ENCODE results near the gene TACC2. TPM values are rescaled to one million over a fixed set of nuclear protein-coding genes. Genes with fewer than 3 reads are reported as not detected.

The TACC2 gene
- total and polyA plus RNA-seq, 5 experiments from 2014 or later, result not detected

- DNase-seq (no peak), ATAC-seq (no peak)
- Mint-ChIP-seq H3K9me3 (peaks cover 0 to 1% (median 0%) of the 10 kb centered on the region in 9 donors), H3K36me3 (peaks cover 0 to 2% (median 0%) of the 10 kb centered on the region in 3 donors), H3K4me3 (no peak overlapping the region), H3K27me3 (peaks cover 13 to 68% (median 34%) of the 10 kb centered on the region in 5 donors), H3K4me1 (no peaks in the 10 kb centered on the region), H3K27ac (no peak overlapping the region)
- POLR2A ChIA-PET, result no interaction called here
These were observed 182.5 kb downstream of the TACC2 start for GRCh38 chr10:122171302-122172075.

DNA sequence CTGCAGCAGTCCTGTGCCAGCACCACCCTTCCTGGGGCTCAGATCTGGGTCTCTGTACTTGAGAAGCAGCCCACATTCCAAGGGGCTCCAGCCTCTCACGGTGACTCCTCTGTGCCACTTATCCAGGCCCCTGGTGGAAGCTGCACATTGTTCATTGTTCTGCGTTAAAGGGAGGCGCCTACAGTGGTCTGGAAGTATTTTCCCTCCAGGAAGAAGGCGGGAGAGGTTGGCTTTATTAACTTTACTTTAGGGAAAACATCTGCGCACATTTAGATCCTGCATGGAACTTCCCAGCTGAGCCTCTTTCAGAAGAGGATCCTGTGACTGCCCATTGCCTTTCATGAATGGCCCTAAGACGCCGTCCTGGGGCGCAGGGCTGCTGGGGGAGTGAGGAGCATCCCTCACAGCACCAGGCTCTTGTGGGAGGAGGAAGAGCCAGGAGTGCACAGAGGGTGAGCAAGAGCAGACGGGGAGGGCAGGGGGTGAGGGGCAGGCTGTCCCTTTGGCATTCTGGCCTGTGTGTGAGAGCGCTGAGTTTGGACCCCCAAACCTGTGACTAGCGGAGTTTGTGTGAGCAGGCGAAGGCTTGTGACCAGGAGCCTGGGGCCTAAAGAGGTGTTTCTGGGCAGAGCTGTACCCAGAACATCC, 183.5 kb downstream of the TACC2 start:
- H3K4me1 Mint-ChIP-seq, result no peaks in the 10 kb centered on the region
- ATAC-seq, result no peak
- H3K9me3 Mint-ChIP-seq, result peaks cover 0 to 1% (median 0%) of the 10 kb centered on the region in 9 donors
- H3K4me3 Mint-ChIP-seq, result no peak overlapping the region
- H3K36me3 Mint-ChIP-seq, result peaks cover 0 to 2% (median 0%) of the 10 kb centered on the region in 3 donors
- POLR2A ChIA-PET, result no interaction called here
- DNase-seq, result no peak
- H3K27ac Mint-ChIP-seq, result peak overlapping the region in 1 of 10 donors; percentile 20
- peaks cover 3 to 58% (median 28%) of the 10 kb centered on the region in 5 donors for H3K27me3 Mint-ChIP-seq

GRCh38 chr10:122173337-122173736, 184.4 kb downstream of the TACC2 start:
- Mint-ChIP-seq H3K4me1 (no peaks in the 10 kb centered on the region), H3K27ac (no peak overlapping the region), H3K27me3 (peaks cover 3 to 51% (median 28%) of the 10 kb centered on the region in 5 donors)

DNA sequence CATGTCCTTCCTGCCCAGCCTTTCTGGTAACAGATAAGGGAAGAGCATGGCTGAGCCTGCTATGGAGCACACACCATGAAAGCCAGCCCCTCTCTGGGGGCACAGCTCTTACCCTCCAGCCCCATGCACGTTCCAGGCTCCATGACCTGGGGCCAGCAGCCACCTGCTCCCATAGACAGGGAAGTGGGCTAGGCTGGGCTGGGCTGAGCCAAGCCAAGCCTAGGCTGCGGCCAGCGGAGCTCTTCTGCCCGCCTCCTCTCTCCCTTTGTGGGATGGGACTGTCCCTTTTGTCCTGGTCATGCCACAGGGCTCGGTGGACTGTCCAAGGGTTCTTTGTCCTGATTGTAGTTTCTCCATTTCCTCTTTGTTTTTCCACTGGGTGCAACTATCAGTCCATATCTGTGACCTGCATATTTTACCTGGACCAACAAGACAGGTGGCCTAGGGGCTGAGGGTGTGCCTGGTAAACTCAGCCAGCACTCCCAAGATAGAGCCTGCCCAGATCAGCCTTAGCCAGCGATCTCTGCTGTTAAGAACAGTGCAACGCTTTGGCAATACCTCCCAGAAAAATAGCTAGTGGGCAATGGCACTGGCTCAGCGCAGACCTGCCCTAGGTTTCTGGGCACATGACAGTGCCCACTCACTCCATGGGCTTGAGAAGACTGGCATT, 184.9 kb downstream of the TACC2 start:
- POLR2A ChIA-PET, result no interaction called here
- no peak overlapping the region for H3K27ac Mint-ChIP-seq

More at GRCh38 chr10:122173337-122173736, 184.4 kb downstream of the TACC2 start:
- H3K4me3 Mint-ChIP-seq, result no peak overlapping the region
- peaks cover 0 to 2% (median 0%) of the 10 kb centered on the region in 3 donors for H3K36me3 Mint-ChIP-seq
- no peak for DNase-seq
- POLR2A ChIA-PET, result no interaction called here
- peaks cover 0 to 1% (median 0%) of the 10 kb centered on the region in 9 donors for H3K9me3 Mint-ChIP-seq
- no peak for ATAC-seq

DNA sequence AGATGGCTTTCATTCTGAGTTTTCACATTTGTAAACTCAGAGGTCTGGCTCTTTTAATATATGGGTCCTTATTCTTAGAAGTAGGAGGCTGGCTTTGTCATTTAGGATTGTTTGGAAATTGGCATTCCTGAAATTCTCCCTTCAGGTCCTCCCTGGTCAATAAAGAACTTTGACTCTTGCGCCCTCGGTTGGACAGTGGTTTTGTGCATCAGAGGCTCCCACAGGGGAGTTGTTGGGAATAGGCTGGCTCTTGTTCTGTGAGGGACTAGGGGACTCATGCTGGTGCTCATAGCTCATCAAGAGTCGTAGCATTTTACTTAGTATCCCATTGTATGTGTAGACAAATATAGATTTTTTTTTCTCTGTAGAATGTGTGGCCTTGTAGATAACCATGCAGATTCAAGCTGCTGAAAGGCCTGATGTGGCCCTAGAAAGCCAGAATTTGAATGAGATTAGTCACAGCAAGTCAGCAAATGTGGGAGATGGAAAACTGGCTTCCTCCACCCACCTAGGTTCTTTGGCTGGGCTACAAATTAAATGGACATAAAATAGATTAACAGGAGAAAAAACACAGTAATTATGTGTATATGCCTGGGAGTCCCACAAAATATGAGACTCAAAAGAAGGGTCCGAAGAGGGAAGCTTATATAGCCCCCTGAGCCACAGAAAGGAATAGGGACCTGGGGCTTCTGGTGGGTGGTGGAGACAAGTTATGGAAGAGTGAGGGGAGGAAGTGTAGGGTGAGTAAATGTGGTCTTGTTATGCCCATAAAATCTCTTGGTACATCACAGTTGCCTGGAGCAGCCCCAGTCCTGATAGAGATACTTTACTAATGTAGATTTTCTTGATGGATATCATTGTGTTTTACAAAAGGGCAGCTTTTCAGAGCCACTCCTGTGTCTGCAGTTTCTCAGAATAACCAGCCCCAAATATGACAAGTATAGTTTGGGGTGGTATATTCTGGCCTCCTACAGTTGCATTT, 187.6 kb downstream of the TACC2 start:
- DNase-seq (no peak), ATAC-seq (no peak)
- POLR2A ChIA-PET, result no interaction called here
- H3K4me1 Mint-ChIP-seq, result no peaks in the 10 kb centered on the region
- H3K9me3 Mint-ChIP-seq, result no peaks in the 10 kb centered on the region
- H3K27me3 Mint-ChIP-seq, result peaks cover 1 to 36% (median 15%) of the 10 kb centered on the region in 5 donors
- no peaks in the 10 kb centered on the region for H3K36me3 Mint-ChIP-seq
- H3K4me3 Mint-ChIP-seq, result no peak overlapping the region
- no peak overlapping the region for H3K27ac Mint-ChIP-seq

More for the DNA sequence above, 184.9 kb downstream of the TACC2 start:
- Mint-ChIP-seq H3K9me3 (peaks cover 0 to 1% (median 0%) of the 10 kb centered on the region in 9 donors), H3K4me1 (no peaks in the 10 kb centered on the region), H3K27me3 (peaks cover 3 to 51% (median 28%) of the 10 kb centered on the region in 5 donors), H3K36me3 (peaks cover 0 to 2% (median 0%) of the 10 kb centered on the region in 3 donors), H3K4me3 (no peak overlapping the region)
- ATAC-seq, result no peak
- DNase-seq, result no peak

DNA sequence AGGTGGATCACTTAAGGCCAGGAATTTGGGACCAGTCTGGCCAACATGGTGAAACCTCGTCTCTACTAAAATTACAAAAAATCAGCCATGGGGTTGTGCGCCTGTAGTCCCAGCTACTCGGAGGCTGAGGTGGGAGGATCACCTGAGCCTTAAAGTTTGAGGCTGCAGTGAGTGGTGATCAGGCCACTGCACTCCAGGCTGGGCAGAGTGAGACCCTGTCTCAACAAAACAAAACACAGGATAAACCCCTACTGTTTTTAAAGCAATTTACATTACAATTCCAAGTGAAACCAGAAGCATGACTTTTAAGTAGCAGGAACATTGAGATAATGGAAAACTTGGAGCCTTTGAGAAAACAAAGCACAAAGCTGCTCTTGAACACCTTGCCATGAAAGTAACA, 189.7 kb downstream of the TACC2 start:
- H3K36me3 Mint-ChIP-seq, result no peaks in the 10 kb centered on the region
- no peak for ATAC-seq
- peak overlapping the region in 1 of 10 donors; percentile 29 for H3K27ac Mint-ChIP-seq
- DNase-seq, result no peak
- POLR2A ChIA-PET, result no interaction called here
- no peaks in the 10 kb centered on the region for H3K4me1 Mint-ChIP-seq
- H3K4me3 Mint-ChIP-seq, result no peak overlapping the region
- H3K27me3 Mint-ChIP-seq, result peaks cover 2 to 24% (median 11%) of the 10 kb centered on the region in 5 donors
- H3K9me3 Mint-ChIP-seq, result no peaks in the 10 kb centered on the region

GRCh38 chr10:122181041-122181732, 192.2 kb downstream of the TACC2 start:
- DNase-seq (no peak), ATAC-seq (no peak)
- POLR2A ChIA-PET, result no interaction called here
- Mint-ChIP-seq H3K27me3 (peaks cover 0 to 12% (median 6%) of the 10 kb centered on the region in 5 donors), H3K9me3 (no peaks in the 10 kb centered on the region), H3K27ac (no peak overlapping the region), H3K4me1 (no peaks in the 10 kb centered on the region), H3K36me3 (no peaks in the 10 kb centered on the region), H3K4me3 (no peak overlapping the region)

- H3K4me3 Mint-ChIP-seq, result no peak overlapping the region
- no peak overlapping the region for H3K27ac Mint-ChIP-seq
- POLR2A ChIA-PET, result no interaction called here
These were observed 192.9 kb downstream of the TACC2 start for GRCh38 chr10:122181876-122182275.

GRCh38 chr10:122182308-122182707, 193.3 kb downstream of the TACC2 start:
- no peak overlapping the region for H3K27ac Mint-ChIP-seq
- H3K4me3 Mint-ChIP-seq, result no peak overlapping the region
- no peak for DNase-seq
- no peaks in the 10 kb centered on the region for H3K9me3 Mint-ChIP-seq
- H3K27me3 Mint-ChIP-seq, result peaks cover 0 to 19% (median 5%) of the 10 kb centered on the region in 5 donors
- no peaks in the 10 kb centered on the region for H3K4me1 Mint-ChIP-seq
- POLR2A ChIA-PET, result no interaction called here
- no peak for ATAC-seq
- no peaks in the 10 kb centered on the region for H3K36me3 Mint-ChIP-seq

More at GRCh38 chr10:122181876-122182275, 192.9 kb downstream of the TACC2 start:
- ATAC-seq (no peak), DNase-seq (no peak)
- peaks cover 0 to 16% (median 6%) of the 10 kb centered on the region in 5 donors for H3K27me3 Mint-ChIP-seq
- no peaks in the 10 kb centered on the region for H3K9me3 Mint-ChIP-seq
- no peaks in the 10 kb centered on the region for H3K36me3 Mint-ChIP-seq
- H3K4me1 Mint-ChIP-seq, result no peaks in the 10 kb centered on the region

DNA sequence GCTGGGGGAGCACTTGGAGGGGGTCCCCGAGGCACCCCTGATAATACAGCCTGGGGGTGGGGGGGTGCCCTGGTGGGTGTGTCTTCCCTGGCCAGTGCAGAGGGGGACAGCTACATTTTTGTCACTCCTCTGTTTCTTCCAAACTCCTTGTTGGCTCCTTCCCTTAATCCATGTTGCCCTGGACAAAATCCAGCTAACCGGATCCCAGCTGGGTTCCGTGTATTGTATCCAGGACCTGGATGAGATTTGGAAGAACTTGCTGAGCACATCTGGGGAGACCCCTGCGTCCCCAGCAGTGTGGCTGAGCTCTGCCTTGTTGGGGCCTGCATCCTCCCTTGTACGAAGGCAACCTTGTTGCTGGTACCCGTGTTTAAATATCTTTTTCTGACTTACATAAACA, 195.3 kb downstream of the TACC2 start:
- POLR2A ChIA-PET, result no interaction called here
- ATAC-seq, result no peak
- no peak for DNase-seq
- Mint-ChIP-seq H3K4me3 (no peak overlapping the region), H3K4me1 (no peaks in the 10 kb centered on the region), H3K27ac (peak overlapping the region in 1 of 10 donors; percentile 29), H3K27me3 (peaks cover 0 to 19% (median 5%) of the 10 kb centered on the region in 5 donors), H3K9me3 (no peaks in the 10 kb centered on the region), H3K36me3 (no peaks in the 10 kb centered on the region)

DNA sequence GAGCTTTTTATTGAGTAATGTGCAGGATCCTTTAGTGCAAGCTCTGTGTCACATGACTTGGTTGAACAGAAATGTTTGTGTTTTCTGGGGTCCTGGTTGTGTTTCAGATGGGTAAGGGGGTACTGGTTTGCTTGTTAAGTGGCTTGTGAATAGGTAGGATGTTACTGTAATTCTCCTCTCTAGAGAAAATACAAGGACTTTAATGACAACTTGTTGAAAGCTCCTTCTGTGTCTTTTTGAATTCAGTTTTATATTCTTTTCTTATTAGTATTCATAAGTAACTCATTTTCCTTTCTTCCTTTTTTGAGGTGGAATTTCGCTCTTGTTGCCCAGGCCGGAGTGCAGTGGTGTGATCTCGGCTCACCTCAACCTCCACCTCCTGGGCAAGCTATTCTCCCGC, 196.7 kb downstream of the TACC2 start:
- Mint-ChIP-seq H3K4me1 (no peaks in the 10 kb centered on the region), H3K36me3 (no peaks in the 10 kb centered on the region), H3K9me3 (no peaks in the 10 kb centered on the region), H3K27me3 (peaks cover 2 to 16% (median 5%) of the 10 kb centered on the region in 5 donors), H3K4me3 (no peak overlapping the region), H3K27ac (no peak overlapping the region)
- DNase-seq (no peak), ATAC-seq (no peak)
- POLR2A ChIA-PET, result no interaction called here
